Stimulated activated effector memory CD8-positive, alpha-beta T cell treated with anti-CD3 and anti-CD28 coated beads, Interleukin-12 subunit alpha, Interleukin-12 subunit beta, amount 100 ng/mL, for 72 hours (primary cell): ENCODE results near the gene SLC25A22.

ENCODE experiments used
- ATAC-seq: fragments of 150-1000 bp; cut with Tn5 transposase; 2 replicates; pipeline ENCODE4 v1.10.0; 2021
- DNase-seq, 2 donors: peaks; one replicate each; pipeline ENCODE4 v3.0.0; 2021 to 2022; ENCODE audit warnings: low spot score in 2 of 2
- H3K27ac Mint-ChIP-seq: one replicate; pipeline ENCODE4 v1.8.0; 2022; ENCODE audit warnings: mild to moderate bottlenecking, mixed read lengths
- H3K36me3 Mint-ChIP-seq: one replicate; pipeline ENCODE4 v1.8.0; 2022; ENCODE audit warnings: mild to moderate bottlenecking, mixed read lengths
- H3K4me1 Mint-ChIP-seq: one replicate; pipeline ENCODE4 v1.8.0; 2022; ENCODE audit warnings: mixed read lengths
- H3K4me3 Mint-ChIP-seq: one replicate; pipeline ENCODE4 v1.8.0; 2022; ENCODE audit warnings: mild to moderate bottlenecking, mixed read lengths
- H3K9me3 Mint-ChIP-seq: one replicate; pipeline ENCODE4 v1.8.0; 2022; ENCODE audit warnings: mixed read lengths

The SLC25A22 gene

DNA sequence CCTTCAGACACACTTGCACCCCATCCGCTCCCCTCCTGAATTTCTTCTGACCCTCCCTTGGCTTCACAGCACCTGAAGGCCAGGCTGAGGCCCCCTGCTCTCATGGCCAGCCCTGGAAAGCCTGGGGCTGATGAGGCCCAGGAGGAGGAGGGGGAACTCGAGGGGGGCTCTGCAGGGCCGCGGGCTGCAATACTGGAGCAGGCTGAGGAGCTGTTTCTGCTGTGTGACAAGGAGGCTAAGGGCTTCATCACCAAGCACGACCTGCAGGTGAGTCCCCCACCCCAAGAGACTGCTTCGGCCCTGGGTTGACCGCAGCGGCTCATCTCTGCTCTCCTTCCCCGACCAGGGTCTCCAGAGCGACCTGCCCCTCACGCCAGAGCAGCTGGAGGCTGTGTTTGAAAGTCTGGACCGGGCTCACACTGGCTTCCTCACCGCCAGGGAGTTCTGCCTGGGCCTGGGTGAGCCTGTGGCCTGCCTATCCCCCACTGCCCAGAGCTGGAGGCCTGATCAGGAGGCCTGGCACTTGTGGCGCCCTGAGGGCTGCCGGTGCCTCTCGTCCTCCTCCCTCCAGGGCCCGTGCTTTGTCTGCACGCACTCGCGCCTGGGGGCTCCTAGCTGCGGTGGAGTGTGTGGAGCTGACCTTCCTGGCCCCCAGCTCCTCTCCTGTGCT, 30.6 kb upstream of the SLC25A22 start:
- peak overlapping the region; percentile 70 for H3K4me3 Mint-ChIP-seq
- peaks cover 13% of the 10 kb centered on the region for H3K36me3 Mint-ChIP-seq
- H3K27ac Mint-ChIP-seq = no peak overlapping the region
- no peak for DNase-seq
- peaks cover 16% of the 10 kb centered on the region for H3K4me1 Mint-ChIP-seq
- no peaks in the 10 kb centered on the region for H3K9me3 Mint-ChIP-seq
- ATAC-seq = no peak

GRCh38 chr11:827897-828192, 29.8 kb upstream of the SLC25A22 start, which contains the start of gene CRACR2B:
Gene CRACR2B, plus strand, starts transcription at chr11:827919. Its CDS starts 689 bp downstream, at chr11:828608.
- peaks cover 16% of the 10 kb centered on the region for H3K4me1 Mint-ChIP-seq
- H3K27ac Mint-ChIP-seq = no peak within 1 kb of the TSS
- peak within 1 kb of the TSS; percentile 70 for H3K4me3 Mint-ChIP-seq
- DNase-seq (no peak), ATAC-seq (no peak)
- peaks cover 19% of the 10 kb centered on the region for H3K36me3 Mint-ChIP-seq
- H3K9me3 Mint-ChIP-seq = no peaks in the 10 kb centered on the region

DNA sequence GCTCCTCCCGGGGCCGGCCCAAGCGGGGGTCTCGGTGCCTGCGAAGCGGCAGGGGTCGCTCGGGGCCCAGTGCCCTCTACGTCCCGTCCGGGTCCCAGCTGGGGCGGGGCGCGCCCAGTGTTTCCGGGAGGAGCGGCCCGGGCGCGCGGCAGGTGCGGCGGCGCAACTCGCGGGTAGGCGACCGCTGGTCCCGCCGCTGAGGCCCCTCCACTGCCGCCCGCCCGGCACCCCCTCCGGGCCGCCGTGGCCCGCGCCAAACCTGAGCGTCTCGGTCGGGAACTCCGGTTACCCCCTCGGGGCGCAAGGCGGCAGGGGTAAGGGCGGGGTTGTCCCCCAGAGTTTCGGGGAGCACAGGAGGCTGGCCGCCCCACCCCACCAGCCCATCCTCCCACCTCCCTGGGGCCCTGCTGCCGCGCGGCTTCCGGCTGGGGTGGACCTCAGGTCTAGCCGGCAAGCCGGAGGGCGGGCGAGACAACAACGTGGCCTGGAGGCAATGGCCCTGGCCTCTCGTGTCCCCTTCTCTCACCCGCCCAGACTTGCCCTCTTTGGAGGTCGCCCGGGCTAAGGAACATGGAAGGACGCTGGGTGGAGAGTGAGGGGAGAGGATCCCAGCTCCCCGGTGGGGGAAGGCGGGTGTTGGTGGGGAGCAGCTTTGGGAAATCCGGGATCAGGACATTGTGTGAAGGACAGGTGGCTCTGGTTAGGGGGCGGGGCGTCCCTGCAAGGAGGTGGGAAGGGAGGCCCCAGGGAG, 29.2 kb upstream of the SLC25A22 start:
- Mint-ChIP-seq H3K27ac (no peak overlapping the region), H3K4me3 (peak overlapping the region; percentile 70), H3K9me3 (no peaks in the 10 kb centered on the region), H3K36me3 (peaks cover 24% of the 10 kb centered on the region), H3K4me1 (peaks cover 16% of the 10 kb centered on the region)
- DNase-seq (peak in 1 of 2 donors; percentile 76), ATAC-seq (peak; percentile 17)

DNA sequence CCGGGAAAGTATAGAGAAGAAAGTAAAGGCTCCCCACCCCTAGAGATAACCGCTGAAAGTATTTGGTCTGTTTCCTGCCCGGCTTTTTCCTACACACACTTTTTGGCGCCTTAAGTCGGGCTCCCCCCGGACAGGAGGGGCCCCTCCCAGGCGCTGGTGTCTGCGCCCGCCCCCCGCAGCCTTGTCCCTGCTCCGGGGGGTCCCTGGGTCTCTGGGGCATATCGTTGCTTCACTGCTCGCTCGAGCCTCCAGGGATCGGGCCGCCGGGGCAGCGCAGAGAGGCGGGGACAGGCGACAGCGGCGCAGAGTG, 28.7 kb upstream of the SLC25A22 start:
- Mint-ChIP-seq H3K27ac (no peak overlapping the region), H3K4me1 (peaks cover 16% of the 10 kb centered on the region), H3K9me3 (no peaks in the 10 kb centered on the region), H3K4me3 (peak overlapping the region; percentile 70), H3K36me3 (peaks cover 29% of the 10 kb centered on the region)
- no peak for ATAC-seq
- DNase-seq = no peak

- peaks cover 16% of the 10 kb centered on the region for H3K4me1 Mint-ChIP-seq
Observed at GRCh38 chr11:826227-826621, 28.1 kb upstream of the SLC25A22 start.

DNA sequence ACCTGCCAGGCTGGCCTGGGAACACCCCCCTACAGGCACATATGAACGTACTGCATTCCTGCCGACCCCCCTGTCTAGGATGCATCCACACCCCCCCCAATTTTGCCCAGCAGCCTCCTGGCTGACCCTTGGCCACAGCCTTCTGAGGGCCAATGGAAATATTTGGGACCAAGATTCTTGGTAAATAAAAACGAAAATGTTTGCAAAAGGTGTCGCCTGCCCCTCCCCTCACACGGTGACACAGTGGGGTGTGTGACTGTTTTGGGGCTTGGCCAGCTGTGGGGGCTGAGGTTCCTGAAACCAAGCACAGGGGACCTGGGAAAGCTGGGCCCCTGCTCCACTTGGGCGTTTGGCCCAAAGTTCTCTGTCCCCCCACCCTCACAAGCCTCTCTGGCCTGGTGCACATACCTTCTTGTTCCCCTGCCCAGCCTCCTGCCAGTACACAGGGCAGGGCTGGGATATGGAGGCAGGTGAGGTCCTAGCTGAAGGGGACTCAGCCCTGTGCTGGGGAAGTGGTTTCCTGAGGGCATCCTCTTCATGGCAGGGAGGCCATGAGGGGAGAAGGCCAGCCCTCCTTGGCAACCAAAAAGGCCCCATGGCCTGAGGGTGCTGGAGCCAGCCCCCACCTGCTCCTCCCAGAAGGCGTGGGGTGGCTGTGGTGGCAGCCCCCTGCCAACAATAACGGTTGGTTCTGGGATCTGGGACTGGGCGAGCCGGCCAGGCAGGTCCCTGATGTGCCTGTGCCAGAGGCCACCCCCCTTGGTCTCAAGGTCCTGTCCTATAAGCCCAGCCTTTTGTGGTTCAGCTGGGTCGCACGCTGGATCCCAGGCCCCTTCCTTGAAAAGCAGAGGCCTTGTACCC, 27.5 kb upstream of the SLC25A22 start:
- Mint-ChIP-seq H3K36me3 (peaks cover 36% of the 10 kb centered on the region), H3K9me3 (no peaks in the 10 kb centered on the region), H3K27ac (no peak overlapping the region), H3K4me3 (no peak overlapping the region), H3K4me1 (peaks cover 23% of the 10 kb centered on the region)
- DNase-seq (no peak), ATAC-seq (no peak)

More at GRCh38 chr11:826227-826621, 28.1 kb upstream of the SLC25A22 start:
- Mint-ChIP-seq H3K9me3 (no peaks in the 10 kb centered on the region), H3K27ac (no peak overlapping the region), H3K36me3 (peaks cover 30% of the 10 kb centered on the region), H3K4me3 (peak overlapping the region; percentile 70)
- ATAC-seq (no peak), DNase-seq (no peak)

DNA sequence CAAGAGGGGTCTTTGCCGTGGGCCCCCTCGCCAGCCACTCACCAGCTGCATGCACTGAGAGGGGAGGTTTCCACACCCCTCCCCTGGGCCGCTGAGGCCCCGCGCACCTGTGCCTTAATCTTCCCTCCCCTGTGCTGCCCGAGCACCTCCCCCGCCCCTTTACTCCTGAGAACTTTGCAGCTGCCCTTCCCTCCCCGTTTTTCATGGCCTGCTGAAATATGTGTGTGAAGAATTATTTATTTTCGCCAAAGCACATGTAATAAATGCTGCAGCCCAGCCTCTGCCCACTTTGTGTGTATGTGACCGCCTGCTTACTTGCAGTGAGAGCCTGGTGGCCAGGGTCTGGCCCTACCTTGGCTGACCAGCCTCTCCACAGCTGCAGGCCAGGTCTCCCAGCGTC, 26.9 kb upstream of the SLC25A22 start:
- Mint-ChIP-seq H3K4me3 (no peak overlapping the region), H3K27ac (no peak overlapping the region), H3K4me1 (peaks cover 23% of the 10 kb centered on the region), H3K36me3 (peaks cover 40% of the 10 kb centered on the region), H3K9me3 (no peaks in the 10 kb centered on the region)
- ATAC-seq (no peak), DNase-seq (no peak)

- ATAC-seq = no peak
- DNase-seq = no peak
- no peak overlapping the region for H3K27ac Mint-ChIP-seq
- no peak overlapping the region for H3K4me3 Mint-ChIP-seq
- H3K4me1 Mint-ChIP-seq = peaks cover 23% of the 10 kb centered on the region
- H3K36me3 Mint-ChIP-seq = peaks cover 43% of the 10 kb centered on the region
- no peaks in the 10 kb centered on the region for H3K9me3 Mint-ChIP-seq
Observed at GRCh38 chr11:824292-824880, 26.3 kb upstream of the SLC25A22 start.

DNA sequence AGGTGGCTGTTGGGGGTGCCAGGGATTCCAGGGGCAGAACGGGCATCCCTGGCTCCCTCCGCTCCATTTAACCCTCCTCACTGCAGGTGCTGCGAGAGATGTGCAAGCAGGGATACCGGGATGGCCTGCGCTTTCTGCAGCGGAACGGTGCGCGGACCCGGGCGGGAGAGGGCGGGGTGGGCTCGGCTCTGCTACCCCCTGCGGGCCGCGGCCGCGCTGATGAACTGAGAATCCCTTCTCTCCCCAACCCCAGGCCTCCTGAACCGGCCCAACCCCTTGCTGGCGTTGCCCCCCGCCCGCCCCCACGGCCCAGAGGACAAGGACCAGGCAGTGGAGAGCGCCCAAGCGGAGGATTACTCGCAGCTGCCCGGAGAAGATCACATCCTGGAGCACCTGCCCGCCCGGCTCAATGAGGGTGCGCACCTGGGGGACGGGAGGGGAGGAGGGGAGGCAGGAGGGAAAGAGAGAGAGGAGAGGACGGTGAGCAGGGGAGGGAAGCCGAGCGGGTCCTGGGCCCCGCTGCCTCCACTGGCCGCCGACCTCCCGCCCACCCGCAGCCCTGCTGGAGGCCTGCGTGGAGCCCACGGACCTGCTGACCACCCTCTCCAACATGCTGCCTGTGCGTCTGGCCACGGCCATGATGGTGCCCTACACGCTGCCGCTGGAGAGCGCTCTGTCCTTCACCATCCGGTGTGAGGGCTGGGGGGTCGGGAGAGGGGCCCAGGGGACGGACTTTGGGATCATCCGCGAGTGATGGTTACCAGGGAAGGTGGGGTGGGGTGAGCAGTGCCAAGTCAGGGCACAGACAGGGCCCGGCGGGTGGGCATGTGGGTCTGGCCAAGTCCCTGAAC, 25.6 kb upstream of the SLC25A22 start:
- ATAC-seq (no peak), DNase-seq (no peak)
- no peak overlapping the region for H3K4me3 Mint-ChIP-seq
- H3K9me3 Mint-ChIP-seq = no peaks in the 10 kb centered on the region
- no peak overlapping the region for H3K27ac Mint-ChIP-seq
- peaks cover 25% of the 10 kb centered on the region for H3K4me1 Mint-ChIP-seq
- H3K36me3 Mint-ChIP-seq = peaks cover 43% of the 10 kb centered on the region

DNA sequence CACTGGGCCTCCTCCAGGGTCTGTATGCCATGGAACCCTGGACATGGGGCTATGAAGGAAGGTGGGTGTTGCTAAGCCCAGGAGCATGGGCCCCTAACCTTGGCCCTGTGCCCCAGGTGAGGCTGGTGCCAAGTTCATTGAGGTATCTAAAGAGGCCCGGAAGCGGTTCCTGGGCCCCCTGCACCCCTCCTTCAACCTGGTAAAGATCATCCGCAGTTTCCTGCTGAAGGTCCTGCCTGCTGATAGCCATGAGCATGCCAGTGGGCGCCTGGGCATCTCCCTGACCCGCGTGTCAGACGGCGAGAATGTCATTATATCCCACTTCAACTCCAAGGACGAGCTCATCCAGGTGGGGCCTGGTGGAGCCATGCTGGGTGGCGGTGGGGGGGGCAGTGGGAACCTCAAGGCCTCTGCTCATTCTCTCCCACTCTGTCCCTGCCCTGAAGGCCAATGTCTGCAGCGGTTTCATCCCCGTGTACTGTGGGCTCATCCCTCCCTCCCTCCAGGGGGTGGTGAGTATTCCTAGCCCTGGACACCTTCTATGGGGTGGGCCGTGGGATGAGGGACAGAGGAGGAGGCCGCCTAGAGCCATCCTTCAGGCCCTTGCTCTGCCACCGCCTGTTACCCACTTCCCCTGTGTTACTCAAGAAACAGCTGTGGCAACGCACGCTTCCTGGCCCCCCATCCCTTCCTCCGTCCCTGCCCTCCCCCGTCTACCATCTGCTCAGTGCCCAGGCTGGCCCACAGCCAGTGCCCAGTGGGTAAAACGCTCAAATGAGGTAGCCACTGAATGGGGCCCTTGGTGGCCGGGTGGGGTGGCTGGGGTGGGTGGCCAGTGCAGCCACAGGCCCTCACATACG, 23.7 kb upstream of the SLC25A22 start:
- ATAC-seq (no peak), DNase-seq (no peak)
- Mint-ChIP-seq H3K9me3 (no peaks in the 10 kb centered on the region), H3K4me1 (peaks cover 17% of the 10 kb centered on the region), H3K36me3 (peaks cover 43% of the 10 kb centered on the region), H3K4me3 (peak overlapping the region; percentile 76), H3K27ac (peak overlapping the region; percentile 17)

- peaks cover 17% of the 10 kb centered on the region for H3K4me1 Mint-ChIP-seq
- H3K4me3 Mint-ChIP-seq = peak overlapping the region; percentile 76
- peak overlapping the region; percentile 83 for H3K27ac Mint-ChIP-seq
- peaks cover 43% of the 10 kb centered on the region for H3K36me3 Mint-ChIP-seq
- ATAC-seq = no peak
- H3K9me3 Mint-ChIP-seq = no peaks in the 10 kb centered on the region
- DNase-seq = no peak
Observed at GRCh38 chr11:820655-821511, 22.8 kb upstream of the SLC25A22 start.

- ATAC-seq (peak; percentile 81), DNase-seq (peak; percentile 76 to 94)
- Mint-ChIP-seq H3K36me3 (peaks cover 44% of the 10 kb centered on the region), H3K4me3 (peak overlapping the region; percentile 76), H3K4me1 (peaks cover 15% of the 10 kb centered on the region), H3K9me3 (no peaks in the 10 kb centered on the region), H3K27ac (peak overlapping the region; percentile 83)
Observed at GRCh38 chr11:819943-820649, 22.0 kb upstream of the SLC25A22 start.
